Common myeloid progenitor, CD34-positive (primary cell): Measurements from ENCODE around the gene ASIC3.
"Not testable (repeated sequence)": the region's sequence is repeated elsewhere in the genome, so short reads cannot be mapped to it uniquely, and the experiment has no call there.

ENCODE experiments used
- CTCF ChIA-PET: fragments of 350-600 bp; sonication (Branson Sonifier 250); formaldehyde crosslinking; loops from one replicate; lab custom pipeline; 2021; ENCODE audit warnings: antibody characterized with exemption; lab: Charles Lee
- POLR2A ChIA-PET: fragments of 350-600 bp; sonication (Branson Sonifier 250); formaldehyde crosslinking; loops from one replicate; lab custom pipeline; 2021; ENCODE audit warnings: antibody characterized with exemption; lab: Charles Lee
- DNase-seq, 3 donors: peaks; one replicate each; pipeline versions ENCODE4 v3.0.0 to v3.0.0-alpha.2; 2013
- H3K27ac ChIP-seq, 2 experiments: 1 replicate in 1 of 2; 2 replicates in 1 of 2; pipeline ENCODE4 v1.7.0; 2013; ENCODE audit warnings: inconsistent platforms in 2 of 2, low read length in 2 of 2, mild to moderate bottlenecking in 2 of 2, low read depth in 1 of 2, moderate library complexity in 1 of 2; ENCODE audit not compliant: severe bottlenecking in 2 of 2, insufficient read depth in 1 of 2, poor library complexity in 1 of 2
- H3K27me3 ChIP-seq, 5 experiments: replicated peaks in 2 of 5; 1 replicate in 3 of 5; 2 replicates in 2 of 5; pipeline versions ENCODE4 v1.6.1 to v1.7.0; 2013; ENCODE audit warnings: low read length in 4 of 5, mild to moderate bottlenecking in 2 of 5, moderate library complexity in 2 of 5, inconsistent platforms in 1 of 5; ENCODE audit not compliant: insufficient read depth in 5 of 5, control insufficient read depth in 4 of 5
- H3K36me3 ChIP-seq, 4 experiments: 1 replicate in 2 of 4; 2 replicates in 2 of 4; pipeline versions ENCODE4 v1.6.1 to v1.7.0; 2013; ENCODE audit warnings: low read length in 3 of 4, control low read depth in 1 of 4, mild to moderate bottlenecking in 1 of 4; ENCODE audit not compliant: control insufficient read depth in 4 of 4, insufficient read depth in 4 of 4
- H3K4me1 ChIP-seq, 4 experiments: 1 replicate in 3 of 4; 2 replicates in 1 of 4; pipeline versions ENCODE4 v1.6.1 to v1.7.1; 2013; ENCODE audit warnings: low read length in 3 of 4, mild to moderate bottlenecking in 3 of 4, control low read depth in 1 of 4, inconsistent platforms in 1 of 4, moderate library complexity in 1 of 4; ENCODE audit not compliant: control insufficient read depth in 4 of 4, insufficient read depth in 4 of 4; ENCODE audit errors: control extremely low read depth in 1 of 4
- H3K4me3 ChIP-seq, 7 experiments: 1 replicate in 4 of 7; 2 replicates in 3 of 7; pipeline versions ENCODE4 v1.5.1 to v1.7.0; 2013; ENCODE audit warnings: mild to moderate bottlenecking in 7 of 7, low read length in 6 of 7, moderate library complexity in 6 of 7, inconsistent platforms in 2 of 7, low read depth in 2 of 7, control low read depth in 1 of 7; ENCODE audit not compliant: insufficient read depth in 4 of 7, control insufficient read depth in 1 of 7; ENCODE audit errors: extremely low read depth in 1 of 7
- H3K9me3 ChIP-seq, 5 experiments: 1 replicate in 4 of 5; 2 replicates in 1 of 5; pipeline versions ENCODE4 v1.6.1 to v1.7.1; 2013; ENCODE audit warnings: low read length in 4 of 5, mild to moderate bottlenecking in 2 of 5, inconsistent platforms in 1 of 5, low read depth in 1 of 5, moderate library complexity in 1 of 5; ENCODE audit not compliant: control insufficient read depth in 4 of 5, insufficient read depth in 2 of 5; ENCODE audit errors: control extremely low read depth in 1 of 5
- WGBS: methylation state at CpG from one replicate; pipeline ENCODE4 v1.1.5; 2013; ENCODE audit not compliant: insufficient coverage; 5-methylcytosine and 5-hydroxymethylcytosine counted together

ASIC3 gene

GRCh38 chr7:151010037-151010306, 38.4 kb upstream of the ASIC3 start:
- Histone ChIP-seq H3K9me3 (no peaks in the 10 kb centered on the region), H3K27ac (peak overlapping the region in 1 of 2 experiments; percentile 34), H3K4me3 (no peak overlapping the region), H3K27me3 (peaks cover 0 to 42% (median 4%) of the 10 kb centered on the region in 5 experiments), H3K4me1 (peaks cover 0 to 47% (median 39%) of the 10 kb centered on the region in 4 experiments), H3K36me3 (no peaks in the 10 kb centered on the region)
- ChIA-PET POLR2A (interaction anchor here (0.8 to 1.3 kb wide), 3 partner anchors 16 to 93 kb away, joined by 3 to 4 read pairs (median 3); no protein-coding TSS in a partner anchor), CTCF (interaction anchor here (1.2 to 10.5 kb wide), 10 partner anchors 9 to 561 kb away, joined by 3 to 101 read pairs (median 24); partner anchors contain the start of genes ABCB8, ATG9B and NOS3)
- WGBS: 40% methylated on average over 4 of the region's 7 CpGs
- no peak for DNase-seq

DNA sequence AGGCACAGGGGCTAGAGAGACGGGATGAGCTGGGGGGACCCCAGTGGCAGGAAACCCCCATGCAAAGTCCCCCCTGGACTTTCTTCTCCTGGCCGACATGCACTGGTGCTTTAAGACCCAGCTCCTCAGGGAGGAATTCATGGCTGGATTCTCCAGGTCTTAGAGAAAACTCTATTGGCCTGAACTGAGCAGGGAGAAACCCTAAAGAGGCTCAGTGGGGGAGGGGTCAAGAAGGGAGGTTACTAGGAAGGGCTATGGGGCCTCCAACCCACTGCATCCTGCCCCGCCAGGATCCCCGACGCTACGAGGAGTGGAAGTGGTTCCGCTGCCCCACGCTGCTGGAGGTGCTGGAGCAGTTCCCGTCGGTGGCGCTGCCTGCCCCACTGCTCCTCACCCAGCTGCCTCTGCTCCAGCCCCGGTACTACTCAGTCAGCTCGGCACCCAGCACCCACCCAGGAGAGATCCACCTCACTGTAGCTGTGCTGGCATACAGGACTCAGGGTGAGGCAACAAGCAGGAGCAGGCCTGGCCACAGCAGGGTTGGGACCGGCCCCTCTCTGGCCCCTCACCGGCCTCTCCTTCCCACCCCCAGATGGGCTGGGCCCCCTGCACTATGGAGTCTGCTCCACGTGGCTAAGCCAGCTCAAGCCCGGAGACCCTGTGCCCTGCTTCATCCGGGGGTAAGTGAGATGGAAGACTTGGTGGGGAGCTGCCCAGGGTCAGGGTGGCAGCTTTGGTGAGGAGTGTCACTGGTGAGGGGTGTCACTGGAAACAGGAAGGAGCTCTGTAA, 37.8 kb upstream of the ASIC3 start:
- Histone ChIP-seq H3K4me1 (peaks cover 0 to 47% (median 39%) of the 10 kb centered on the region in 4 experiments), H3K9me3 (no peaks in the 10 kb centered on the region), H3K27me3 (peaks cover 0 to 42% (median 4%) of the 10 kb centered on the region in 5 experiments), H3K4me3 (no peak overlapping the region), H3K27ac (peak overlapping the region in 1 of 2 experiments; percentile 34), H3K36me3 (no peaks in the 10 kb centered on the region)
- DNase-seq: peak in 2 of 3 donors; percentile 43 to 46
- ChIA-PET CTCF (interaction anchor here (0.9 to 10.5 kb wide), 12 partner anchors 8 to 561 kb away, joined by 3 to 101 read pairs (median 20); partner anchors contain the start of genes ABCB8, ATG9B, NOS3 and TMUB1), POLR2A (interaction anchor here (0.8 to 1.3 kb wide), 3 partner anchors 16 to 93 kb away, joined by 3 to 4 read pairs (median 3); no protein-coding TSS in a partner anchor)
- WGBS: 26% methylated on average over 15 of the region's 18 CpGs

DNA sequence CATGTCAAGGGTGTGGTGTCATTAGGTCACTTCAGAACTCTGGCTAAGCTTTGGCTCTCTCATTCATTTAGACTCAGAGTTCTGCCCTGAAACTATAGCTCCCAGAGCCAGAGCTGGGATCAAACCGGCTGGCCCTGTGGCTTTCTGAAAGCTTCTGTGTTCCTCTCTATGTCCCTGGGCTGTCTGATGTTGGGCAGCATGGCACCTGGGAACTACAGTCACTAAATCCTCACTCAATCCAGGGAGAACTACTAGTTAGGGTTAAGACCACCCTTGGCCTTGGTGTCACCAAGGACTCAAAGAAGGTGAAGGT, 37.3 kb upstream of the ASIC3 start:
- Histone ChIP-seq H3K9me3 (no peaks in the 10 kb centered on the region), H3K4me1 (peaks cover 0 to 47% (median 39%) of the 10 kb centered on the region in 4 experiments), H3K27ac (peak overlapping the region in 1 of 2 experiments; percentile 34), H3K27me3 (peaks cover 0 to 42% (median 4%) of the 10 kb centered on the region in 5 experiments), H3K36me3 (no peaks in the 10 kb centered on the region), H3K4me3 (no peak overlapping the region)
- POLR2A ChIA-PET: interaction anchor here (1.3 kb wide), 1 partner anchor 17 kb away, joined by 3 read pairs; no protein-coding TSS in a partner anchor
- CTCF ChIA-PET: interaction anchor here (0.9 to 10.5 kb wide), 11 partner anchors 7 to 164 kb away, joined by 3 to 101 read pairs (median 17); partner anchors contain the start of genes ABCB8, ATG9B, NOS3 and TMUB1
- 71% methylated on average over 1 of the region's 1 CpG for WGBS
- no peak for DNase-seq

- H3K27ac ChIP-seq, H3K4me3 ChIP-seq, H3K36me3 ChIP-seq, DNase-seq, H3K9me3 ChIP-seq: not testable (repeated sequence)
- POLR2A ChIA-PET: interaction anchor here (0.5 to 0.7 kb wide), 2 partner anchors 26 to 1785 kb away, joined by 3 to 5 read pairs; no protein-coding TSS in a partner anchor
- WGBS: 90% methylated on average over 11 of the region's 12 CpGs
- Histone ChIP-seq H3K27me3 (peaks cover 0 to 42% (median 4%) of the 10 kb centered on the region in 5 experiments), H3K4me1 (peaks cover 0 to 47% (median 39%) of the 10 kb centered on the region in 4 experiments)
- CTCF ChIA-PET: interaction anchor here (0.9 to 10.5 kb wide), 9 partner anchors 12 to 163 kb away, joined by 3 to 101 read pairs (median 7); partner anchors contain the start of genes ABCB8, ATG9B and NOS3
Measured at GRCh38 chr7:151011616-151012015, 36.7 kb upstream of the ASIC3 start.

GRCh38 chr7:151012031-151012692, 36.2 kb upstream of the ASIC3 start:
- H3K4me3 ChIP-seq: no peak overlapping the region
- peaks cover 0 to 47% (median 39%) of the 10 kb centered on the region in 4 experiments for H3K4me1 ChIP-seq
- no peak for DNase-seq
- no peak overlapping the region for H3K27ac ChIP-seq
- ChIA-PET CTCF (interaction anchor here (0.8 to 10.5 kb wide), 11 partner anchors 11 to 163 kb away, joined by 3 to 101 read pairs (median 4); partner anchors contain the start of genes ATG9B and NOS3), POLR2A (interaction anchor here (0.7 kb wide), 1 partner anchor 1786 kb away, joined by 5 read pairs; no protein-coding TSS in a partner anchor)
- H3K36me3 ChIP-seq: no peaks in the 10 kb centered on the region
- 77% methylated on average over 5 of the region's 6 CpGs for WGBS
- H3K9me3 ChIP-seq: no peaks in the 10 kb centered on the region
- H3K27me3 ChIP-seq: peaks cover 0 to 44% (median 4%) of the 10 kb centered on the region in 5 experiments

DNA sequence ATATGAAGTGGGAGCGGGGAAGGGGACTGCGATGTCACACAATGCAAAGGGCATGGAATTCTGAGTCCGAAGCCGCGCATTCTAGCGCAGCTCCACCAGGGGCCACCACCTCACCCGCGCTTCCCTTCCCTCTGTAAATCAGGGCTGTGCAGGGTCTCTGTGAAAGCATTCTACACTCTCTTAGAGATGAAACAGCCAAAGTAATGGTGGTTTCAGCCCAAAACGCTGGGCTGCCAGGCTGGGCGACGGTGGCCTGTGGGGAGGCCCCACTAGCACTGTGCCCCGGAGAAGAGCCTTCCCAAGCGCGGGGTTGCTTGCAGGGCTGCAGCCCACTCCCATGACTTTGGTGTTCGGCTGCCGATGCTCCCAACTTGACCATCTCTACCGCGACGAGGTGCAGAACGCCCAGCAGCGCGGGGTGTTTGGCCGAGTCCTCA, 35.4 kb upstream of the ASIC3 start:
- Histone ChIP-seq H3K4me3 (peak overlapping the region in 2 of 7 experiments; percentile 50 to 52), H3K9me3 (no peaks in the 10 kb centered on the region), H3K27me3 (peaks cover 0 to 36% (median 4%) of the 10 kb centered on the region in 5 experiments), H3K4me1 (peaks cover 0 to 48% (median 39%) of the 10 kb centered on the region in 4 experiments), H3K27ac (no peak overlapping the region), H3K36me3 (no peaks in the 10 kb centered on the region)
- POLR2A ChIA-PET: no interaction called here
- DNase-seq: peak in 2 of 3 donors; percentile 62 to 64
- CTCF ChIA-PET: interaction anchor here (0.7 to 10.5 kb wide), 13 partner anchors 11 to 122 kb away, joined by 3 to 101 read pairs (median 4); partner anchors contain the start of genes ABCB8, ATG9B and NOS3
- 25% methylated on average over 22 of the region's 23 CpGs for WGBS
